Heart left ventricle (tissue), 16 donors: ENCODE data around the gene SHLD1. TPM values are rescaled to one million over a fixed set of nuclear protein-coding genes. Genes with fewer than 3 reads are reported as not detected.
A peak's percentile ranks its signal among the peaks of the same experiment; 100 is the strongest.

Experiments used
- ATAC-seq, 4 donors: fragments of 200-7000 bp; cut with Tn5 transposase; one replicate each; pipeline ENCODE4 v1.9.1; 2020 to 2022; ENCODE audit warnings: moderate library complexity in 4 of 4, mild to moderate bottlenecking in 3 of 4, moderate number of reproducible peaks in 1 of 4
- DNase-seq, 5 donors: peaks; one replicate each; pipeline ENCODE4 v3.0.0-alpha.2; 2020
- H3K27ac ChIP-seq, 12 donors: fragments of 200-600 bp; sonication (generic) in 4 of 12; one replicate each; pipeline versions ENCODE4 v1.5.0 to v1.8.0; 2016 to 2022; ENCODE audit warnings: mild to moderate bottlenecking in 2 of 12
- H3K27me3 ChIP-seq, 9 donors: fragments of 200-600 bp; sonication (generic) in 2 of 9; one replicate each; pipeline versions ENCODE4 v1.5.1 to v1.8.0; 2016 to 2022; ENCODE audit warnings: mild to moderate bottlenecking in 3 of 9
- H3K36me3 ChIP-seq, 9 donors: fragments of 200-600 bp; sonication (generic) in 2 of 9; one replicate each; pipeline versions ENCODE4 v1.5.0 to v1.8.0; 2018 to 2022; ENCODE audit warnings: mild to moderate bottlenecking in 2 of 9
- H3K4me1 ChIP-seq, 12 donors: fragments of 200-600 bp; sonication (generic) in 4 of 12; one replicate each; pipeline versions ENCODE4 v1.5.0 to v1.8.0; 2016 to 2022; ENCODE audit warnings: mild to moderate bottlenecking in 3 of 12
- H3K4me3 ChIP-seq, 12 donors: fragments of 200-600 bp; sonication (generic) in 4 of 12; one replicate each; pipeline versions ENCODE4 v1.5.0 to v1.8.0; 2017 to 2022; ENCODE audit warnings: mild to moderate bottlenecking in 9 of 12, moderate library complexity in 4 of 12
- H3K9me3 ChIP-seq, 12 donors: fragments of 200-600 bp; sonication (generic) in 4 of 12; one replicate each; pipeline versions ENCODE4 v1.5.0 to v1.8.0; 2016 to 2022; ENCODE audit warnings: mild to moderate bottlenecking in 1 of 12
- CTCF ChIP-seq, 12 donors: fragments of 200-600 bp; sonication (generic) in 4 of 12; IDR thresholded peaks; one replicate each; pipeline versions ENCODE4 v1.5.0 to v1.8.0; 2018 to 2022; ENCODE audit warnings: antibody characterized with exemption in 12 of 12, mild to moderate bottlenecking in 5 of 12
- POLR2A ChIP-seq, 2 donors: fragments of 450-650 bp; IDR thresholded peaks; one replicate each; pipeline ENCODE4 v1.6.1; 2017; ENCODE audit warnings: antibody characterized with exemption in 2 of 2, mild to moderate bottlenecking in 2 of 2, moderate library complexity in 2 of 2
- WGBS, 4 donors: extraction: QIAGEN DNeasy Blood & Tissue Kit in 2 of 4; methylation state at CpG; one replicate each; pipeline versions ENCODE4 v1.1.5 to v1.1.7; 2013 to 2018; 5-methylcytosine and 5-hydroxymethylcytosine counted together
- intact Hi-C, 10 donors: fragments of 100-400 bp; cut with DNase I; formaldehyde crosslinking; loops; one replicate each; pipeline versions ENCODE4 v1.11.1 to v1.14.2; 2022
- polyA plus RNA-seq, 2 donors: library from polyadenylated mRNA; stranded (reverse); fragments of 200-250 nt; gene quantifications; one replicate each; pipeline ENCODE4 v1.2.3, GENCODE V29; 2013
- total RNA-seq, 9 donors: library from RNA; depleted of rRNA in 2 of 9; stranded (reverse); fragments of >200 nt in 2 of 9; fragmentation: NEBNext Ultra II Directional in 3 of 9; extraction: Animal tissue kit (Norgen Biotek cat#: 25700) in 3 of 9; gene quantifications; one replicate each; pipeline versions ENCODE4 v1.1.0 to v1.2.4, GENCODE V29; 2016 to 2023
- donor health status: ischemic (EF 13 %, LVEDD 7.1; RV severe dilation, severe dysfunction).
- donor health status: healthy with polysubstance abuse.
- donor health status: DM: no; HTN: yes; CAD: no.
- donor health status: DM: no; HTN: no; CAD: no.
- donor health status: ischemic (EF 25% LVEDD 6.9; RV normal size, moderate dysfunction).
- donor health status: ischemic (EF 25% LVEDD 5.7; RV mildly dilated, moderate dysfunction).
- donor health status: healthy.
- donor health status: DM: yes; HTN: yes; CAD: no.
- donor health status: ischemic (EF 35%, LVEDD 5.7; RV mildly dilated, moderate dysfunction).
- donor health status: nonischemic (EF 11% LVEDD 7.7; RV severe dilation, severe dysfunction).
- donor health status: DM: yes; HTN: yes; CAD: no.
- donor health status: PGD.
- donor health status: ischemic (EF 29% LVEDD 5.4; RV normal size, mild dysfunction).
- donor health status: nonischemic (EF 23%, LVEDD 6.1; RV moderate dilation, normal function).

SHLD1 gene
- total and polyA plus RNA-seq, 11 donors, result 0.94 to 7.1 (median 5.6) TPM

GRCh38 chr20:5785146-5785545, 34.9 kb downstream of the SHLD1 start:
- ATAC-seq (no peak), DNase-seq (no peak)
- no peak overlapping the region for H3K27ac ChIP-seq
- 85 to 93% (median 88%) methylated on average over 5 of the region's 5 CpGs for WGBS, 4 donors
- H3K36me3 ChIP-seq, result peaks cover 0 to 11% (median 0%) of the 10 kb centered on the region in 9 donors
- H3K4me3 ChIP-seq, result no peak overlapping the region
- H3K9me3 ChIP-seq, result no peaks in the 10 kb centered on the region
- no peak for TF ChIP-seq CTCF (IDR thresholded peaks at IDR 0.05)
- TF ChIP-seq POLR2A (IDR thresholded peaks at IDR 0.05), result no peak
- H3K27me3 ChIP-seq, result no peaks in the 10 kb centered on the region
- H3K4me1 ChIP-seq, result peaks cover 0 to 38% (median 17%) of the 10 kb centered on the region in 12 donors
- intact Hi-C loops, result loop anchor here in 6 of 10 donors (5.0 to 10.0 kb wide), 5 partner anchors 180 to 290 kb away; no protein-coding TSS in a partner anchor

DNA sequence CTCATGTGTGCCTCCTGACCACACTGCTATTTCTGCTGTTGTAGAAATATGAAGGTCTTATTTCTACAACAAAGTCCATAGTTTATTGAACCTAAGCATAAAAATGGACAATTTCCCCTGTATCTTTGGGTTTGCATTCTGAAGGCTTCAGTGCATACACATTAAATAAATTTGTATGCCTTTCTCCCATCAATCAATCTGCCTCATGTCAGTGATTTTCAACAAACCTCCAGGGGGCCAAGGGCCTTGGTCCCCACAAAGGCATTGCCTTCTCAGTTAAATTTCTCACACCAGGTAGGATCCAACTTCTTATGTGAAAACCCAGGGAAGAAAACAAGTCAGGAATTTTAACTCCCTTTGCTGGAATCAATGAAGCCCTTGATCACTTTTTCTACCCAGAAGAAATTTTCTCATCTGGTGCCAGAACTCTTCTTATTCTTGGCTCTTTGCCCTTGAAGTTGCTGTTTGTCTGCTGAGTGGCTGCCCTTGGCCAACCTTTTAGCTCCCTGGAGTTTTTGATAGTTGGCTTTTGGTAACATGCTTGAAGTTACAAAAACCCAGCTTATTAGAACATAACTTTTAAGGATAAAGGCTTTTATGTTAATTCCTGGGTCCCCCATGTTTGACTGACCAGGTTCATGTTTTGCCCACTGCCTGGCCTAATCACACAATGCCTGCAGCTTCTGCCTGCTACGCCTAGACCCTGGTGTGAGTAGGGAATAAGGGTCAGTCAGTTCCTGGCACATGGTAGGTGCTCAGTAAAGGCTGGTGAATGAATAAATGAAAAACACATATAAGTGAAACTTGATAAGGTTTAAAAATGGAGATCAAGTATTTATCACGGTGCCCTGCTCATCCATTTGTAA, 37.0 kb downstream of the SHLD1 start:
- no peak for TF ChIP-seq POLR2A (IDR thresholded peaks at IDR 0.05)
- peak in 2 of 5 donors; percentile 18 to 43 for DNase-seq
- no peak overlapping the region for H3K4me3 ChIP-seq
- H3K27ac ChIP-seq, result peak overlapping the region in 6 of 12 donors; percentile 29 to 61 (median 37)
- 77 to 88% (median 86%) methylated on average over 2 of the region's 2 CpGs for WGBS, 4 donors
- H3K36me3 ChIP-seq, result peaks cover 0 to 11% (median 0%) of the 10 kb centered on the region in 9 donors
- H3K4me1 ChIP-seq, result peaks cover 0 to 26% (median 15%) of the 10 kb centered on the region in 12 donors
- no peaks in the 10 kb centered on the region for H3K9me3 ChIP-seq
- peak in 3 of 4 donors; percentile 64 to 72 (median 67) for ATAC-seq
- H3K27me3 ChIP-seq, result no peaks in the 10 kb centered on the region
- intact Hi-C loops, result loop anchor here in 6 of 10 donors (5.0 to 10.0 kb wide), 5 partner anchors 182 to 288 kb away; no protein-coding TSS in a partner anchor

- DNase-seq, result no peak
- H3K4me3 ChIP-seq, result no peak overlapping the region
- intact Hi-C loops, result loop anchor here (1.0 to 10.0 kb wide), 11 partner anchors 183 to 287 kb away; no protein-coding TSS in a partner anchor
- no peak for ATAC-seq
- H3K4me1 ChIP-seq, result peaks cover 0 to 21% (median 15%) of the 10 kb centered on the region in 12 donors
- H3K36me3 ChIP-seq, result peaks cover 0 to 11% (median 0%) of the 10 kb centered on the region in 9 donors
- H3K9me3 ChIP-seq, result no peaks in the 10 kb centered on the region
- peak overlapping the region in 5 of 12 donors; percentile 29 to 61 (median 34) for H3K27ac ChIP-seq
- no peaks in the 10 kb centered on the region for H3K27me3 ChIP-seq
- TF ChIP-seq POLR2A (IDR thresholded peaks at IDR 0.05) (no peak), CTCF (IDR thresholded peaks at IDR 0.05) (no peak)
These were observed 37.6 kb downstream of the SHLD1 start for GRCh38 chr20:5787796-5788165.

GRCh38 chr20:5788385-5788895, 38.2 kb downstream of the SHLD1 start:
- H3K27ac ChIP-seq, result no peak overlapping the region
- 1 to 5% (median 3%) methylated on average over 3 of the region's 3 CpGs for WGBS, 4 donors
- TF ChIP-seq CTCF (IDR thresholded peaks at IDR 0.05) (peak; percentile 83 to 97 (median 91)), POLR2A (IDR thresholded peaks at IDR 0.05) (no peak)
- no peak overlapping the region for H3K4me3 ChIP-seq
- intact Hi-C loops, result loop anchor here (1.0 to 10.0 kb wide), 11 partner anchors 184 to 286 kb away; no protein-coding TSS in a partner anchor
- peaks cover 0 to 21% (median 15%) of the 10 kb centered on the region in 12 donors for H3K4me1 ChIP-seq
- ATAC-seq, result peak; percentile 83 to 95 (median 94)
- peak; percentile 69 to 84 (median 80) for DNase-seq
- H3K27me3 ChIP-seq, result no peaks in the 10 kb centered on the region
- H3K9me3 ChIP-seq, result no peaks in the 10 kb centered on the region
- H3K36me3 ChIP-seq, result peaks cover 0 to 11% (median 0%) of the 10 kb centered on the region in 9 donors
